ENCODE results near the gene HES4.

Gene HES4

DNA sequence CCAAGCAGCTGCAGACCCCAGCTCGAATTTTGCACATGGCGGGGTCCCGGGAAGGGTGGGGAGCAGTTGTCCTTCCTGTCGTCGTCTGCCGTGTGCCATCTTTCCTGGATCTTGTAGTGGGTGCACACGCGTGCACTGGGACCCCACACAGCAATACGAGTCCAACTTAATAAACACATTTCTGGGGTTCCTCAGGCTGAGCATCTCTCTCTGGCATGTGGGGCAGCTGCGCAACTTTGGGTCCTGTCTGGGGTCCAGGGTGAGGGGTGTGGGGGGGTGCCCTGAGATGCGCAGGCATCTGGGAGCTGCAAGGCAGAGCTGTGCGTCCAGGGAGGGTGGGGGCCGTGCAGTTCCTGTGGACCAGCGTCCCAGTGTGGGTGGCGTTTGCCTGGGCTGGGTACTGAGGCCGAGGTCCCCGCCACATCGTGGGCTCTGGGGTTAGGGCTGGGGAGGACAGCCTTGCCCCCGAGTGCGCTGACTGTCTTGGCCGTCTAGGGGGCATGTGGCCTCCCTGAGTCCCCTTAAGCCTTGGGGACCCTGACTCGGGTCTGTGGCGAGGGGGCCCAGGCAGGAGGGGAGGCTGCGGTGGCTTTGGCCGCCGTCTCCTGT, 34.3 kb downstream of the HES4 start:
- DNase-seq = no peak

GRCh38 chr1:964691-965525, 35.0 kb downstream of the HES4 start:
- no peak for DNase-seq

DNA sequence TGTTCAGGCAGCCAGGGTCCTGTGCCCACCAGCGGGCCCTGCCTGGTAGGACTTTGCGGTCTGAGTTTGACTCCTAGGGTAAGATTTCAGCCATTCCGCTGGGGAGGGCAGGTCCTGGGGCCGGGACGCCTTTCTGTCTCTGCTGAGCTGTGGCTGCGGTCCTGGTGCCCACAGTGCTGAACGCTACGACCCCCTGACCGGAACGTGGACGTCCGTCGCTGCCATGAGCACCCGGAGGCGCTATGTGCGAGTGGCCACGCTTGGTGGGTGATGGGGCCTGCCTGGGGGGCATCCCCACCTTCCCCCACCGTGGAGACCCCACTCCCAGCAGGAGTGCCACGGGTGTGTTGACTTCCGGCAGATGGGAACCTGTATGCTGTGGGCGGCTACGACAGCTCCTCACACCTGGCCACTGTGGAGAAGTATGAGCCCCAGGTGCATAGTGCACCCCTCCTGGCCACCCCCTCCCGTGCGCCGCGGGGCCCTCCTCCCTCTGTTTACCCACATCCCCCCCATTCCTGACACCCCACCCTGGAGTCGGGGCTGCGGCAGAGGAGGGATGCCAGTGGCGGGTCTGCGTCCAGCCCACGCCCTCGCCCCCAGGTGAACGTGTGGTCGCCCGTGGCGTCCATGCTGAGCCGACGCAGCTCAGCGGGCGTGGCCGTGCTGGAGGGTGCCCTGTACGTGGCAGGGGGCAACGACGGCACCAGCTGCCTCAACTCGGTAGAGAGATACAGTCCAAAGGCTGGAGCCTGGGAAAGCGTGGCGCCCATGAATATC, 36.0 kb downstream of the HES4 start:
- DNase-seq = no peak

GRCh38 chr1:963301-963651, 36.6 kb downstream of the HES4 start:
- no peak for DNase-seq

DNA sequence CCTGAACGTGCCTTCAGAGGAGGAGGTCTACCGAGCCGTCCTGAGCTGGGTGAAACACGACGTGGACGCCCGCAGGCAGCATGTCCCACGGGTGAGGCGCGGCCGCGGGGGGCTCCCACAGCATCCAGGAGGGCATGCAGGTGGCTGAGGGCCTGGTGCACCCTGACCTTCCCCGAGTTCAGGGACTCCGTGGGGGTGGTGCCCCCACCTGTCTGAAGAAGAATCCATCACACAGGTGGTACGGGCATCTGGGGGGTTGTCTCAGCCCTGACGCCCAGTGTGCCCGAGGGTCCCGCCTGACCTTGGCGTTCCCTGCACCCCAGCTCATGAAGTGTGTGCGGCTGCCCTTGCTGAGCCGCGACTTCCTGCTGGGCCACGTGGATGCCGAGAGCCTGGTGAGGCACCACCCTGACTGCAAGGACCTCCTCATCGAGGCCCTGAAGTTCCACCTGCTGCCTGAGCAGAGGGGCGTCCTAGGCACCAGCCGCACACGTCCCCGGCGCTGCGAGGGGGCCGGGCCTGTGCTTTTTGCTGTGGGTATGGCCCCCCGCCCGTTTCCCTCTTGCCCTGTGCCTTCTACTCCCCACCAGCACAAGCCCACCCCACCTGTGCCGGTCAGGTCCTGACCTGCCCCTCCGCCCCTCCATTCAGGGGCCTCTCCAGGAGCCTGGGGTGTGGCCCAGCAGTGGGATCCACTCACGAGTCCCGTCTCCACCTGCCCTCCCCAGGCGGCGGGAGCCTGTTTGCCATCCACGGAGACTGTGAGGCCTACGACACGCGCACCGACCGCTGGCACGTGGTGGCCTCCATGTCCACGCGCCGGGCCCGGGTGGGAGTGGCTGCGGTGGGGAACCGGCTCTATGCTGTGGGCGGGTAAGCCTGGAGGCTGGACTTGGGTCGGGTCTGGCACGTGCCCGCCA, 37.3 kb downstream of the HES4 start:
- no peak for DNase-seq

- DNase-seq = no peak
These were observed 38.7 kb downstream of the HES4 start for GRCh38 chr1:961132-961669.

- peak; percentile 85 for DNase-seq
These were observed 39.4 kb downstream of the HES4 start, which contains the start of gene KLHL17 for GRCh38 chr1:960363-961131. TSS of gene KLHL17 (plus strand) at chr1:960584. CDS start at chr1:960694, 110 bp downstream.

- no peak for DNase-seq
These were observed 40.0 kb downstream of the HES4 start for GRCh38 chr1:959731-960362.

GRCh38 chr1:958823-959730, 40.8 kb downstream of the HES4 start, which contains the start of gene NOC2L:
TSS of gene NOC2L (minus strand) at chr1:959256. CDS start at chr1:959240, 16 bp downstream.
- peak; percentile 95 for DNase-seq

GRCh38 chr1:956636-957035, 43.3 kb downstream of the HES4 start:
- DNase-seq = no peak

- no peak for DNase-seq
These were observed 44.4 kb downstream of the HES4 start for GRCh38 chr1:955474-955873.

GRCh38 chr1:954927-955326, 45.0 kb downstream of the HES4 start:
- DNase-seq = no peak

DNA sequence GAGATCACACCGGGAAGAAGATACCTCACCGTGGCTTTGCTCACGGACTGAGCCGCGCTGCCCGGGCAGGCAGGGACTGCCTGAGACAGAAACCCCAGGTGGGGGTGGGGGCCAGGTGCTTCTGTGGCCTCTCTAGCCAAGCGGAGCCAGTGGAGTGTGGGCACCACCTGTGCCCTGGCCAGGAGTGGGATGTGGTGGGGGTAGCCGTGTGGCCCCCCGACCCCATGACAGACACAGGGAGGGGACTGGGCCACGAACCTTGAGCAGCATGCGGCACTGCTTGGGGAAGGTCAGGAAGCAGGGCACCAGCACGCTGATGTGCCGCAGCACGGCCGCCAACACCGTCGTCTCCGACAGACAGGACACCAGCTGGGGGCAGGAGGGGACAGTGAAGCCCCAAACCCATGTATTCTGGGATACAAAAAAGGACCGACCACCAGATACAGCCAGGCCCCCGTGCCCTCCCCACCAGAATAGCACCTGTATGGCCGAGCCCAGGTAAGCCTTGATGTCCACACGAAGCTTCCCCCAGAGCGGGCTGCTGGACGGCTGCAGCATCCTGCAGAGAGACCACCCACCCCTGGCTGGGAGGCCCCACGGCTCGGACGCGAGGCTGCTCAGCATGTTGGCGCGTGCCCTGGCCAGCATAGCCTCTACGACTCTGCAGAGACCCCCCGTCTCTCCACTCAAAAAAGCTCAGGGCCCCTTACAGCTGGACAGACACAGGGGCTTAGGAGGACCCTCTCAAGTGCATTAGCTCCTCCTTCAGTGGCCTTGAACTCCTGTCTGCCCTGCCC, 46.2 kb downstream of the HES4 start:
- no peak for DNase-seq

GRCh38 chr1:952603-953002, 47.3 kb downstream of the HES4 start:
- no peak for DNase-seq

DNA sequence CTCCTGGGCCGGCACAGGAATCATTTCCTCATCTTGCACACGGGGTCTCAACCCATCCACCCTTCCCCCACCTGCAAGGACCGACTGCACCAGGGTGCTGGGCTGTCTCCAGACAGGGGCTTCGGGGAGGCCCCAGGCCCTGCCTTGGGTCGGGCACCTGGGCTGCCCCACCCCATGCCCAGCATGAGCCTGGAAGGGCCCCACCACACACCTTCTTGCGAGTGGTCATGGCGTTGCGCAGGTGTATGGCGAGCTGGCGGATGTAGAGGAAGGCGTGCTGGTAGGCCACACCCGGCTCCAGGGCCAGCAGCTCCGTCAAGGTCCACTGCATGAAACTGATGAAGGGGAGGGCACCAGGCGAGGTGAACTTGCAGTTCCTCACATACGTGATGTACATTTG, 47.7 kb downstream of the HES4 start:
- no peak for DNase-seq

GRCh38 chr1:951364-951763, 48.5 kb downstream of the HES4 start:
- DNase-seq = no peak

GRCh38 chr1:950881-951280, 49.0 kb downstream of the HES4 start:
- DNase-seq = no peak

GRCh38 chr1:950268-950667, 49.6 kb downstream of the HES4 start:
- DNase-seq = no peak
